Measurements from ENCODE around the gene NDRG4.

DNA sequence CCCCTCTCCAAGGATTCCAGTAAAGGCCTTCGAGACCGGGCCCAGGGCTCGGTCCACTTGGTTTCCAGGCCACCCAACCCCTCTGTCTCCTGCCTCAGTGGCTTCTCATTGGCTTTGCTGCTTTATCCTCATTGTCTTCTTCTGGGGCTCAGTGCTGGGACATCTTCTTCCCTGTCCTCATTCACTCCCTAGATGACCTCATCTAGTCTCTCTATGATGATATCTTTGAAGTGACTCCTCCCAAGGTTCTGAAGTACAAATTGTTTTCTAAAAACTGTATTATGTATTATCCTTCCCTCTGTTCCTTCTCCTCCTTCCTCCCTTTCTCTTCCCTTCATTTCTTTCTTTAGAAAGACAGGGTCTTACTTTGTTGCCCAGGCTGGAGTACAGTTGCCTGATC is 27.1 kb upstream of the NDRG4 start:
- TF ChIP-seq CTCF (IDR thresholded peaks at IDR 0.05) (no peak), POLR2A (IDR thresholded peaks at IDR 0.05) (no peak), POLR2AphosphoS5 (IDR thresholded peaks at IDR 0.05) (no peak)

Measured in transverse colon (tissue), 4 donors.